IMR-90 (cell line): Measurements from ENCODE around the gene PALLD.

ENCODE experiments used
- BHLHE40 ChIP-seq: fragments of 150-350 bp; IDR thresholded peaks from 2 replicates; pipeline ENCODE4 v1.6.1; 2016; ENCODE audit warnings: mild to moderate bottlenecking, low read depth, low read length
- CEBPB ChIP-seq: IDR thresholded peaks from 2 replicates; pipeline ENCODE4 v1.6.1; 2012; ENCODE audit warnings: low read depth, low read length, improper control_type of control experiment
- CHD1 ChIP-seq: IDR thresholded peaks from 2 replicates; pipeline ENCODE4 v1.6.1; 2012; ENCODE audit warnings: low read depth, low read length, improper control_type of control experiment
- CTCF ChIP-seq: conservative IDR thresholded peaks from 2 replicates; pipeline ENCODE4 v1.5.1; 2012; ENCODE audit warnings: mild to moderate bottlenecking, low read depth, low read length, improper control_type of control experiment
- FOS ChIP-seq: fragments of 150-350 bp; IDR thresholded peaks from 2 replicates; pipeline ENCODE4 v1.6.1; 2016; ENCODE audit warnings: low read depth, low read length
- POLR2A ChIP-seq: IDR thresholded peaks from 2 replicates; pipeline ENCODE4 v1.6.1; 2012; ENCODE audit warnings: mild to moderate bottlenecking, low read depth, low read length
- RCOR1 ChIP-seq: IDR thresholded peaks from 2 replicates; pipeline ENCODE4 v1.6.1; 2012; ENCODE audit warnings: mild to moderate bottlenecking, low read length, improper control_type of control experiment; ENCODE audit not compliant: insufficient replicate concordance
- TF ChIP-seq, protein P1 (sequence below): fragments of 150-350 bp; IDR thresholded peaks from 2 replicates; pipeline ENCODE4 v1.6.1; 2017; ENCODE audit warnings: mild to moderate bottlenecking, antibody characterized with exemption, low read length, low read depth

- TF ChIP-seq CTCF (no peak), POLR2A (no peak), BHLHE40 (no peak), FOS (0 out of 2 replicates have a peak, but pooled peaks have one; percentile 10), RCOR1 (no peak), CHD1 (no peak), CEBPB (no peak)
- TF ChIP-seq, protein P1, sequence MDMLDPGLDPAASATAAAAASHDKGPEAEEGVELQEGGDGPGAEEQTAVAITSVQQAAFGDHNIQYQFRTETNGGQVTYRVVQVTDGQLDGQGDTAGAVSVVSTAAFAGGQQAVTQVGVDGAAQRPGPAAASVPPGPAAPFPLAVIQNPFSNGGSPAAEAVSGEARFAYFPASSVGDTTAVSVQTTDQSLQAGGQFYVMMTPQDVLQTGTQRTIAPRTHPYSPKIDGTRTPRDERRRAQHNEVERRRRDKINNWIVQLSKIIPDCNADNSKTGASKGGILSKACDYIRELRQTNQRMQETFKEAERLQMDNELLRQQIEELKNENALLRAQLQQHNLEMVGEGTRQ: no peak
Measured at GRCh38 chr4:168708108-168708507, 211.3 kb downstream of the PALLD start.
